WI38 (cell line): ENCODE data around the gene TSC22D1.

Source experiments
- H3K4me3 ChIP-seq: 2 replicates; pipeline ENCODE4 v1.5.1; 2011; ENCODE audit warnings: low read depth, mild to moderate bottlenecking, control low read depth, low read length
- CTCF ChIP-seq: IDR thresholded peaks from 2 replicates; pipeline ENCODE4 v1.5.1; 2012; ENCODE audit warnings: low read depth, mild to moderate bottlenecking, control low read depth, low read length

The TSC22D1 gene

GRCh38 chr13:44435142-44435918, 140.8 kb downstream of the TSC22D1 start:
- peak overlapping the region; percentile 89 for H3K4me3 ChIP-seq
- TF ChIP-seq CTCF, result no peak

GRCh38 chr13:44434766-44435141, 141.4 kb downstream of the TSC22D1 start:
- H3K4me3 ChIP-seq, result peak overlapping the region; percentile 89
- no peak for TF ChIP-seq CTCF

GRCh38 chr13:44433863-44434765, 142.0 kb downstream of the TSC22D1 start:
- H3K4me3 ChIP-seq, result peak overlapping the region; percentile 89
- TF ChIP-seq CTCF, result no peak

- H3K4me3 ChIP-seq, result no peak overlapping the region
- TF ChIP-seq CTCF, result no peak
Observed at GRCh38 chr13:44432650-44433049, 143.5 kb downstream of the TSC22D1 start.

GRCh38 chr13:44431150-44431549, 145.0 kb downstream of the TSC22D1 start:
- H3K4me3 ChIP-seq, result no peak overlapping the region
- no peak for TF ChIP-seq CTCF

GRCh38 chr13:44429311-44429710, 146.8 kb downstream of the TSC22D1 start:
- TF ChIP-seq CTCF, result no peak
- H3K4me3 ChIP-seq, result no peak overlapping the region

GRCh38 chr13:44426461-44426860, 149.7 kb downstream of the TSC22D1 start:
- H3K4me3 ChIP-seq, result no peak overlapping the region
- no peak for TF ChIP-seq CTCF
